ENCODE data around the gene ZSWIM6. TPM values are rescaled to one million over a fixed set of nuclear protein-coding genes. Genes with fewer than 3 reads are reported as not detected.

ZSWIM6 gene
- total RNA-seq, result 20.6 and 20.7 TPM in 2 replicates
- long read RNA-seq, full-length matches to known transcripts, result 2 of 9 reads
- long read RNA-seq, partial matches to known transcripts, result 2 of 9 reads
- long read RNA-seq, other reads (novel, unspliced or antisense), result 5 of 9 reads

- H3K4me3 Mint-ChIP-seq (ENCODE audit: unreplicated experiment), result peak within 1 kb of the TSS; percentile 93
- peak within 1 kb of the TSS; percentile 86 for H3K27ac Mint-ChIP-seq (ENCODE audit: unreplicated experiment)
- no peaks in the 10 kb centered on the region for H3K27me3 Mint-ChIP-seq (ENCODE audit: unreplicated experiment)
- H3K36me3 Mint-ChIP-seq (ENCODE audit: unreplicated experiment), result peaks cover 2% of the 10 kb centered on the region
- H3K9me3 Mint-ChIP-seq (ENCODE audit: unreplicated experiment), result no peaks in the 10 kb centered on the region
- H3K4me1 Mint-ChIP-seq (ENCODE audit: unreplicated experiment), result peaks cover 62% of the 10 kb centered on the region
- DNase-seq (ENCODE audit: extremely low spot score, unreplicated experiment), result peak; percentile 99
- TF ChIP-seq CTCF (IDR thresholded peaks at IDR 0.05), result no peak
Observed at GRCh38 chr5:61331407-61332357, at the start of gene ZSWIM6. ZSWIM6 (plus strand) TSS chr5:61332258; CDS start chr5:61332273, 15 bp downstream.

GRCh38 chr5:61283471-61283870, 48.6 kb upstream of the ZSWIM6 start:
- Mint-ChIP-seq H3K4me1 (ENCODE audit: unreplicated experiment) (peaks cover 7% of the 10 kb centered on the region), H3K27ac (ENCODE audit: unreplicated experiment) (no peak overlapping the region)

GRCh38 chr5:61285531-61285930, 46.5 kb upstream of the ZSWIM6 start:
- no peaks in the 10 kb centered on the region for H3K27me3 Mint-ChIP-seq (ENCODE audit: unreplicated experiment)
- TF ChIP-seq CTCF (IDR thresholded peaks at IDR 0.05), result no peak
- DNase-seq (ENCODE audit: extremely low spot score, unreplicated experiment), result no peak
- H3K9me3 Mint-ChIP-seq (ENCODE audit: unreplicated experiment), result no peaks in the 10 kb centered on the region
- no peak overlapping the region for H3K4me3 Mint-ChIP-seq (ENCODE audit: unreplicated experiment)
- H3K27ac Mint-ChIP-seq (ENCODE audit: unreplicated experiment), result no peak overlapping the region
- peaks cover 7% of the 10 kb centered on the region for H3K4me1 Mint-ChIP-seq (ENCODE audit: unreplicated experiment)
- H3K36me3 Mint-ChIP-seq (ENCODE audit: unreplicated experiment), result no peaks in the 10 kb centered on the region

More at GRCh38 chr5:61283471-61283870, 48.6 kb upstream of the ZSWIM6 start:
- no peak for TF ChIP-seq CTCF (IDR thresholded peaks at IDR 0.05)
- no peaks in the 10 kb centered on the region for H3K9me3 Mint-ChIP-seq (ENCODE audit: unreplicated experiment)
- H3K36me3 Mint-ChIP-seq (ENCODE audit: unreplicated experiment), result no peaks in the 10 kb centered on the region
- no peaks in the 10 kb centered on the region for H3K27me3 Mint-ChIP-seq (ENCODE audit: unreplicated experiment)
- no peak overlapping the region for H3K4me3 Mint-ChIP-seq (ENCODE audit: unreplicated experiment)
- DNase-seq (ENCODE audit: extremely low spot score, unreplicated experiment), result no peak

GRCh38 chr5:61286446-61287132, 45.5 kb upstream of the ZSWIM6 start:
- Mint-ChIP-seq H3K27ac (ENCODE audit: unreplicated experiment) (peak overlapping the region; percentile 5), H3K27me3 (ENCODE audit: unreplicated experiment) (no peaks in the 10 kb centered on the region), H3K36me3 (ENCODE audit: unreplicated experiment) (no peaks in the 10 kb centered on the region), H3K9me3 (ENCODE audit: unreplicated experiment) (no peaks in the 10 kb centered on the region), H3K4me1 (ENCODE audit: unreplicated experiment) (peaks cover 12% of the 10 kb centered on the region), H3K4me3 (ENCODE audit: unreplicated experiment) (no peak overlapping the region)
- no peak for TF ChIP-seq CTCF (IDR thresholded peaks at IDR 0.05)
- DNase-seq (ENCODE audit: extremely low spot score, unreplicated experiment), result no peak

- H3K4me1 Mint-ChIP-seq (ENCODE audit: unreplicated experiment), result peaks cover 16% of the 10 kb centered on the region
- no peak for TF ChIP-seq CTCF (IDR thresholded peaks at IDR 0.05)
- H3K36me3 Mint-ChIP-seq (ENCODE audit: unreplicated experiment), result no peaks in the 10 kb centered on the region
- H3K27me3 Mint-ChIP-seq (ENCODE audit: unreplicated experiment), result no peaks in the 10 kb centered on the region
- no peak for DNase-seq (ENCODE audit: extremely low spot score, unreplicated experiment)
- H3K9me3 Mint-ChIP-seq (ENCODE audit: unreplicated experiment), result no peaks in the 10 kb centered on the region
- no peak overlapping the region for H3K27ac Mint-ChIP-seq (ENCODE audit: unreplicated experiment)
- H3K4me3 Mint-ChIP-seq (ENCODE audit: unreplicated experiment), result no peak overlapping the region
Observed at GRCh38 chr5:61287474-61287873, 44.6 kb upstream of the ZSWIM6 start.

All from osteocyte (in vitro differentiated cells).